Brain microvascular endothelial cell (primary cell): ENCODE data around the gene CCNYL1.

Experiments
- DNase-seq: peaks from one replicate; pipeline ENCODE4 v3.0.0-alpha.2; 2020
- H3K27ac ChIP-seq: fragments of 250-450 bp; sonication (Bioruptor Pico); 2 replicates; pipeline ENCODE4 v1.5.1; 2020; ENCODE audit warnings: mild to moderate bottlenecking, moderate library complexity
- H3K27me3 ChIP-seq: fragments of 250-450 bp; sonication (Bioruptor Pico); replicated peaks from 2 replicates; pipeline ENCODE4 v1.5.1; 2020; ENCODE audit warnings: mild to moderate bottlenecking
- H3K36me3 ChIP-seq: fragments of 250-450 bp; sonication (Bioruptor Pico); replicated peaks from 2 replicates; pipeline ENCODE4 v1.5.1; 2020; ENCODE audit warnings: mild to moderate bottlenecking
- H3K4me3 ChIP-seq: 2 replicates; pipeline ENCODE4 v1.5.1; 2011; ENCODE audit warnings: low read depth, mild to moderate bottlenecking, control low read depth, low read length, moderate library complexity
- in situ Hi-C: cut with HindIII; loops from 2 replicates; pipeline ENCODE4 v1.10.0; 2017; ENCODE audit warnings: low sequenced_read_pairs, low pct_ligation_motif_present
- TF ChIP-seq, protein P1 (sequence below): IDR thresholded peaks from 2 replicates; pipeline ENCODE4 v1.5.1; 2011; ENCODE audit warnings: low read depth, mild to moderate bottlenecking, moderate library complexity, low read length, control low read depth, inconsistent platforms; ENCODE audit errors: missing control alignments

The CCNYL1 gene

DNA sequence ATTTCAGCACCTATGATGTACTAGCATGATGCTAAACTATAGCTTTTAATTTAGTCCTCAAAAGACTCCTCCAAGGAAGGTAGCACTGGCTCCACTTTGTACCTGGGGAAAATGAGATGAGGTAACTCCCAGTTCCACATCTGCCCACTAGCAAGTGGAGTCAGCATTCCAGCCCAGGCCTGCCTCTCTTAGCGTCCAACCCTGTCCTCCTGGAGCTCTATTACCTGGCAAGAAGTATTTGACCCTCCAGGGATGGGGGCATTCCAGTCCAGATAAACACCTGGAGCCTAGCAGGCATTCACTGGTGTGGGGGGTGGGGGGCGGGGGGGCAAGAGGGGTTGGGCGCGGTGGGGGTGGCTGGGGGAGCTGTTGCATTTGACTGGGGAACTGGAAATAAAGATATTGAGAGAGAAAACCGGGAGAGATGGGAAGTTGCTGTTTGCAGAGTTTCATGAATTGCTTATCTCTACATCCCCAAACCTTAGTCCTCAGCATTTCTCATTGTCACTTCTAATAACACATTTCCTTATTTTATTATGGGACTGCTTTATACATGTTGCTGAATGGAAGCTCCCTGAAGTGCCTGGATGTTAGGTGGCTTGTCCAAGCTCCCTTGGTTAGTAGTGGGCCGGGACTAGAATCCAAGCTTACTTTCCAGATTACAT, 80.3 kb downstream of the CCNYL1 start:
- Histone ChIP-seq H3K36me3 (no peaks in the 10 kb centered on the region), H3K4me3 (no peak overlapping the region), H3K27me3 (no peaks in the 10 kb centered on the region), H3K27ac (no peak overlapping the region)
- in situ Hi-C loops, result no loop called here
- DNase-seq, result no peak
- TF ChIP-seq, protein P1, sequence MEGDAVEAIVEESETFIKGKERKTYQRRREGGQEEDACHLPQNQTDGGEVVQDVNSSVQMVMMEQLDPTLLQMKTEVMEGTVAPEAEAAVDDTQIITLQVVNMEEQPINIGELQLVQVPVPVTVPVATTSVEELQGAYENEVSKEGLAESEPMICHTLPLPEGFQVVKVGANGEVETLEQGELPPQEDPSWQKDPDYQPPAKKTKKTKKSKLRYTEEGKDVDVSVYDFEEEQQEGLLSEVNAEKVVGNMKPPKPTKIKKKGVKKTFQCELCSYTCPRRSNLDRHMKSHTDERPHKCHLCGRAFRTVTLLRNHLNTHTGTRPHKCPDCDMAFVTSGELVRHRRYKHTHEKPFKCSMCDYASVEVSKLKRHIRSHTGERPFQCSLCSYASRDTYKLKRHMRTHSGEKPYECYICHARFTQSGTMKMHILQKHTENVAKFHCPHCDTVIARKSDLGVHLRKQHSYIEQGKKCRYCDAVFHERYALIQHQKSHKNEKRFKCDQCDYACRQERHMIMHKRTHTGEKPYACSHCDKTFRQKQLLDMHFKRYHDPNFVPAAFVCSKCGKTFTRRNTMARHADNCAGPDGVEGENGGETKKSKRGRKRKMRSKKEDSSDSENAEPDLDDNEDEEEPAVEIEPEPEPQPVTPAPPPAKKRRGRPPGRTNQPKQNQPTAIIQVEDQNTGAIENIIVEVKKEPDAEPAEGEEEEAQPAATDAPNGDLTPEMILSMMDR, result no peak

DNA sequence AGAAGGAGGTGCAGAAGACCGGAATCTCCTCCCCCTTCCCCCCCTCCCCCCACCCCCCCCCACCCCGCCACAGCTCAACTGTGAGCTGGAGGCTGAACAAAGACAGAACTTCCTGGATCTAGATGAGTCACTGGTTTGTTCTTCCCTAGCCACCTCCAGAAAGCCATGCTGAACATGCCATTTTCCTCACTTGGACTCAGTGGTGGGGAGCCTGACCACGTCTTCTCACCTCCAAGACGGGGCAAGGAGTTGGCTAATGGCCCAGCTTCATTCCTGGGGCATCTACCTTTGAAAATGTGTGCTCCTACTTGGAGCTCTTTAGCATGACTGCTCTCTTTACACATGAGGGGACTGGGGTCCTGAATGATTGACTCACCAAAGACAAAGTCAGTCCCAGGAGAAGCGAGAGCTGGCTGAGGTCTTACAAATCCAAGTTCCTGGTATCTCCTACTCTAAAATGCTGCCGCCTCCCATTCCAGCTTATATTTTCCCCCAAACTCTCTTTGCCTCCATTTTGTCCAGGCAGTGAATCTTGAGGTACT, 80.9 kb downstream of the CCNYL1 start:
- in situ Hi-C loops, result no loop called here
- H3K27ac ChIP-seq, result peak overlapping the region; percentile 61
- H3K36me3 ChIP-seq, result no peaks in the 10 kb centered on the region
- peak; percentile 66 for DNase-seq
- TF ChIP-seq, protein P1, result no peak
- H3K27me3 ChIP-seq, result no peaks in the 10 kb centered on the region
- no peak overlapping the region for H3K4me3 ChIP-seq

DNA sequence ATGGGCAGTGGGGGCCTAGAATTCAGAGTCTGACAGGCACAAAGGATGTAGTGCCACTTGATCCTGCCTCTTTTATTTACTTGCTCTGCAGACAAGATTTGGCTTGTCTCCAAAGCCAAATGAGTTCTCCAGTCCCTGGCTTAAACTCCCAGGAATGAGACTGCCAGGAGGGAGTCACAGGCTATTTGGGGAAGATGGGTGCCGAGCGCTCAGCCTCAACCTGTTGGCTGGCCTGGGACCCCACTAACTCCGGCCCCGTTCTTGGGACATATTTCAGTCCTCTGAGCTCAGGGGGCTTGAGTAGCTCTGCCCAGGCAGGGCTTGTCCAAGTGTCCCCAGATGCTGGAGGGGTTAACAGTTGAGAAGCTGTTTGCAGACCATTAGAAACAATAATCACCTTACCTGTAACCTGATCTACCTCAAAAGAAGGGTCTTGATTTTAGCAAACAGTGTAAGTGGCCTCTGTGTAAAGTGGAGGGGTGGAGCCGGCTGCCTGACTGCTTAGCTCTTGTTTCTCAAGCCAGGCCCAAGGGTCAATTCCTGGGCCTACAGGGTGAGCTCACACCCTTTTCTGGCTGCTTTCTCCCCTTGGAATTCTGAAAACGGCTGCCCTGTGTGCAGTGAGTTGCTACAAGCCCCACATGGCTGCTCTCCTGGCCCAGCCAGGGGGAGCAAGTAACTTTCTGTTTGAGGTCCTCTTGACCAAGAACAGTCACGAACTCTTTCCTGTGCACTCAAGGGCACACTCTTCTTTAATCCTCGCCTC, 85.3 kb downstream of the CCNYL1 start:
- in situ Hi-C loops, result no loop called here
- Histone ChIP-seq H3K27ac (no peak overlapping the region), H3K36me3 (no peaks in the 10 kb centered on the region), H3K4me3 (no peak overlapping the region), H3K27me3 (no peaks in the 10 kb centered on the region)
- TF ChIP-seq, protein P1, result no peak
- DNase-seq, result no peak

DNA sequence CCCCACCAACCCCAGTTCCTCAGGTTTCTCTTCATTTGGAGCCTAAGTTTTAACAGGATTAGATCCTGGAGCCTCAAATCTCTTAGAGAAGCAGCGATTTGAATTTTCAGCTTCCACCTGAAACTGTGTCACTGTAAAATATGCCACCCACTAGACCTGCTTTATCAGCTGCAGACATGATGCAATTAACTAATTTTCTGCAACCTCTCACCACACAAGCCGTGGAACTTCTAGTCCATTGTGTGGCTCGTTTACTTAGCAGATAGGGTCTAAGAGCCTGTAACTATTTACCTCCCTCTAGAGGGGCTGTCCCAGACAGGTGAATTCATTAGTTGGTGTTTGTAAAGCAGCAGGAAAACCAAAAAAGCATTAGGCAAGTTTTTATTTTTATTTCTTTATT, 89.8 kb downstream of the CCNYL1 start:
- TF ChIP-seq, protein P1, result no peak
- no peaks in the 10 kb centered on the region for H3K36me3 ChIP-seq
- no peak overlapping the region for H3K4me3 ChIP-seq
- no peaks in the 10 kb centered on the region for H3K27me3 ChIP-seq
- in situ Hi-C loops, result no loop called here
- H3K27ac ChIP-seq, result no peak overlapping the region
- DNase-seq, result no peak

DNA sequence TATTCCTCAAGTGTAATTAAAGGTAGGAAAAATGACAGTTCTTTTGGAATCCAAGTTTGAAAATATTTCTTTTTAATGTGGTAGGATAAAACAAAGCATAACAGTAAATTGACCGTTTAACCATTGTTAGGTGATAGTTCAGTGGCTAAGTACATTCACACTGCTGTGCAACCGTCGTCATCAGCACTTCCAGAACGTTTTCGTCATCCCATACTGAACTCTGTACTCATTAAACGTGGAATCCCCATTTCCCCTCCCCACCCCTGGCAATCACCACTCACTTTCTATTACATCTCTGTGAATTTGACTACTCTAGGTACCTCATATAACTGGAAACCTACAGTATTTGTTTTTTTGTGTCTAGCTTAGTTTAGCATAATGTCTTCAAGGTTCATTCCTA, 91.2 kb downstream of the CCNYL1 start:
- Histone ChIP-seq H3K36me3 (no peaks in the 10 kb centered on the region), H3K27me3 (no peaks in the 10 kb centered on the region), H3K27ac (no peak overlapping the region), H3K4me3 (no peak overlapping the region)
- TF ChIP-seq, protein P1, result no peak
- DNase-seq, result no peak
- in situ Hi-C loops, result no loop called here
